Hematopoietic multipotent progenitor cell treated with erythropoietin and hydrocortisone succinate and interleukin-3 and kit ligand, for 17 days (in vitro differentiated cells): Measurements from ENCODE around the gene LHFPL2.

Source experiments
- DNase-seq: peaks from one replicate; pipeline ENCODE4 v3.0.0-alpha.2; 2015; ENCODE audit warnings: low spot score

LHFPL2 gene

DNA sequence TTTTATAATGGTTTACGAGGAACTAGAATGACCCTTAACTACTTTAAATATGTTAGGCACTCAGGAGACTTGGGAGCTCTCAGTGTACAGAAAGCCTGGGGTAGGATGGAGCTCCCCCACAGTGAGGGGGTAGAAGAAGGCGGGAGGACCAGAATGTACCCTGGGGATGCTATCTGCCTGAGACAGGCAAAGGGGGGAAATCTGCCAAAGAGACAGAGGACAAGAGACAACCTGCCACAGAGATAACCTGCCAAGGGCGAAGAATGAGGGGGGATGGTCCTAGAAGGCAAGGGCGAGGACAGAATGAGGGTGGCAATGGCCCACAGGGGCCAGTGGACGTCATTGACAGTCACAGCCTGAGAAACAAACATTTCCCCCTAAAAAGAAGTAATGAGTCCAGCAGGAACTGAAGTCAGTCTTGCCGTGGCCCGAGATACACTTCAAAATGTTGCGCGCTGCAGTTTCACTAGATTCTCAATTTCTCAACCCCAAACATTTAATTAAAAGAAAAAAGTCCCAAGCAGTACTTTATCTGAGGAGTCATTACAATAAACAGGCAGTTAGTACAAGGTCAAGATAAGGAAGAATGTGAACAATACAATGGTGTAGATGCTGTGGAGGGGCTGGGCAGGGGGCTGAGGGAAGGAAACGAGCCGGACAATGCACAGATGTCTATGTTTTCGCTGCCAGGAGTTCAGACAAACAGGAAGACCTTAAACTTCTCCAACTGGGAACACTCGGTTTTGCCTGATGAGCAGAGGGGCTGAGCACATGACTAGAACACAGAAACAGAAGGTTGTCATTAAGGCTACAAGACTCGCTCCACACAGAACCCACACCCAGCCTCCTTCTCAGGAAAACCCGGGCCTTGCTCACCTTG is 125.0 kb downstream of the LHFPL2 start:
- no peak for DNase-seq

- no peak for DNase-seq
Observed at GRCh38 chr5:78522476-78523260, 125.9 kb downstream of the LHFPL2 start.

- DNase-seq: no peak
Observed at GRCh38 chr5:78521455-78521854, 127.1 kb downstream of the LHFPL2 start.

- no peak for DNase-seq
Observed at GRCh38 chr5:78519198-78519941, 129.2 kb downstream of the LHFPL2 start.

DNA sequence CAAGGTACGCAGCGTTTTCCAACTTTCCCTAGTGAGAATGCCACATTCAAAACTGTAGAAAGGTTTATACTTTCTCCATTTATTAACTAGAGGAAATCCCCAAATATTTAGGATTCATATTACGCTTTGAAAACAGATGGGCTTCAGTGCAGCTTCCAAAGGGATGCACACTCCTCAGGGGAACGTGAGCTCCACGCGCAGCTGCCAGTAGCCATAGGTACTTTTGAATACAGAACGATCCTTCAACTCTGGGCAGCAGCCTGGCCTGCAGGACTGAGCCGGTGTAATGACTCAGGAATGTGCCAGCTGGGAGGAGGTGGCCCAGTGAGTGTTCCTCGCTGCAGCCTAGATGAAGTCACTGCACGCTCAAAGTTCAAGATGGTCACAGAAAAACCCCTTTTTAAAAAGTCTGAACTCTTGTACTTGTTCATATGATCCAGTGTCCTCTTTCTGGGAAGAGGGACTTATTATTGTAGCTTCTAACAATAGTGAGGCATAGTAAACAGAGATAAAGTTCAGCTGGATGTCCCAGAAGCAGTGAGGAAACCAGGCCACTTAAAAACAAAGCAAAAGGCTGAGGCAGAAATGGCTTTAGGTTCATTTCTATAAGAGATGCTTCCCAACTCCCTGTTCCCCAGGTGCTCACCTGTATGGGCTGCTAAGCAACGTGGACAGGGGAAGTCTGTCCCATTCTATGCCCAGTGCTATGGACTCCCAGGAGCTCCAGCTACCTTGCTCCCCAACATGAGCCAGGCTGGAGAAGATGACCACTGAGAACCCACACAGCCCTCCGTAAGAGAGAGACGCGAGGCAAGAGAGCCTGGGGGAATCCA is 130.0 kb downstream of the LHFPL2 start:
- DNase-seq: no peak

DNA sequence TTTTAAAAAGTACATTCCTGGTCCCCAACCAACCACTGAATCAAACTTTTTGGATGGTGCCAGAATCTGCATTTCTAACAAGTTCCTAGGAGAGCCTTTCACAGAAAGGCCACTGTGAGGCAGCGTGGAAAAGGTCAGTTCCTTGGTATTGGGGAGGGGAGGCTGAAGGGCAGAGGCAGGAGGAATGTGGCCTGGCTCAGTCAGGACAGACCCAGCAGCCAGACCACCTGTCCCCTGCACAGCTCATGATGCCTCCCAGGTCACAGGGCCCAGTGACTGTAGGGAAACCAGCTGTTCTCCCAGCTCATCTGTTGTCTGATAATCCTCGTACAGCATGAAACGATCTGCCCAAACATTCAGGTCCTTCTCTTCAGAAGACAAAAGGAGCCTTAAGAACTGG is 132.9 kb downstream of the LHFPL2 start:
- no peak for DNase-seq

DNA sequence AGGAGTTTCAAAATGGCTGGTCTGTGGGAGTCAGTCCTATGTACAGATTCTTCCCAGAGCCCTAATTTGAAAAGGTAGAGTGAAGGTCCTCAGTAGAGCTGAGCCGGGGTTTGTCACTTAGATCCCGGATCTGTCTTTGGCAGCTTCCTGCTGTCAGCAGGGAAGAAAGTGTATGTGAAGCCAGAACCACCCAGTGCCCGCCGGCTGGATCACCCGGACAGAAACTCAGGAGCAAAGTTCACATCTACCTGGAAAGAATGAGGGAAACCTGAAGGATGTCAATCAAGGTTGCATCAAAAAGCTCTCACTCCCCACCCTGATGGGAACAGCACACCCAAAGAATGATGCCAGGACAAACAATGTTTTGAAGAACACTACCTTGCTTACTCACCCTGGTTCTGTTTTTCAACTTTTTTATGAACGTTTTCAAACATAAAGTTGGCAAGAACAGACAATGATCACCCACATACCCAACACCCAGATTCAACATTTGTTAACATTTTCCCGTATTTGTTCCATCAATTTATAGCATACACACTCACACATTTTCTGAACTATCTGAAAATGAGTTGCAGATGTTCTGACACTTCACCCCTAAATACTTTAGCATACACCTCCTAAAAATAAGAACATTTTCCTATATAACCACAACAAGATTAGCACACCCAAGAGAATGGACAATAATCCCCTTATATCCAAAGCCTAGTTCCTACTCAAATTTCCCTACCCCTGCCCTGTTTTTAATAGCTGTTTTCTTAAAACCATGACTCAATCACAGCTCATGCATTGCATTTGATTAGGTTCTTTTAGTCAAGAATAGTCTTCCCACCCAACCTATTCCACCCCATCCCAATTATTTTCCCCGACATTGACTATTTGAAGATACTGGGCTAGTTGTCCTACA is 133.9 kb downstream of the LHFPL2 start:
- no peak for DNase-seq

DNA sequence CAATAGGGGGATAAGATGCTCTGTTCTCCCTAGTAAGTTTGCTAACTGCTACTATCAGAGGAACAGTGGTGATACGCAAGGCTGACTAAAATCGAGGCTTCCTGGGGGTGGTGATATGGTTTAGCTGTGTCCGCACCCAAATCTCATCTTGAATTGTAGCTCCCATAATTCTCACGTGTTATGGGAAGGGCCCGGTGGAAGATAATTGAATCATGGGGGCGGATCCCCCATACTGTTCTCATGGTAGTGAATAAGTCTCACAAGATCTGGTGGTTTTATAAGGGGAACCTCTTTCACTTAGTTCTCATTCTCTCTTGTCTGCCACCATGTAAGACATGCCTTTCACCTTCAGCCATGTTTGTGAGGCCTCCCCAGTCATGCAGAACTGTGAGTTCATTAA is 135.1 kb downstream of the LHFPL2 start:
- no peak for DNase-seq

- no peak for DNase-seq
Observed at GRCh38 chr5:78512435-78512834, 136.1 kb downstream of the LHFPL2 start.

- DNase-seq: no peak
Observed at GRCh38 chr5:78511121-78511906, 137.3 kb downstream of the LHFPL2 start.

- peak; percentile 52 for DNase-seq
Observed at GRCh38 chr5:78509884-78510769, 138.4 kb downstream of the LHFPL2 start.

DNA sequence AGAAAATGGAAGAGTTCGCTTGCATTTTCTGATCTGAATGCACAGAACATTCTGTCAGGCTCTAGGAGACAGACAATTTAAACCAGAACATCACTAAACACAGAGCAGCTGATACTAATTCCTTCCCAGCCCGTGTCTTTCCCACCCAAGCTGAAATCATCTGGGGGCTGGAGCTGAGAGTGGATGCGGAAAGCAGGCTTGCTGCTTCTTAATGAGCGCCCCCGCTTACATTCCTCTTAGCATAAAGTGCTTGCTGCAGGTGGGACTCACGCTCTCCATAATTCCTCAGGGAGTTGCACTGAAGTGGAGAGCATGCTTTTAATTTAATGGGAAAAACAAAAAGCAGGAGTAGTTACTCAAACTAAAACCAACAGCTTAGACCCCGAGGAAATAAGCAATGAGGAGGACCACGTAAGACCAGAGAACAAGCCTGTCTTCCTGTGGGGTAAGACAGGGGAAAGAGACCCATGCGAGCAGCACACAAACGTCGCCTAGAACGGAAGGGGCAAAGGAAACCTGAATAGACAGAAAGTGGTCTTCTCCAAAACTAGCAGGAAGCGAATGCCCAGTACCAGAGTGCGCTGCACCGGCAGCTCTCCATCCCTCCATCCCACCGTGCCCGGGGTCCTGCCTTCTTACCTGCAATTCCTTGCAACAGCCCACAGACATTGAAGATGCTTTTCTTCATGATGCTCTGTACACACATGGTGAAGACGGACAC is 139.3 kb downstream of the LHFPL2 start:
- no peak for DNase-seq

- no peak for DNase-seq
Observed at GRCh38 chr5:78508186-78508765, 140.3 kb downstream of the LHFPL2 start.

GRCh38 chr5:78507531-78507930 is 141.0 kb downstream of the LHFPL2 start:
- no peak for DNase-seq

DNA sequence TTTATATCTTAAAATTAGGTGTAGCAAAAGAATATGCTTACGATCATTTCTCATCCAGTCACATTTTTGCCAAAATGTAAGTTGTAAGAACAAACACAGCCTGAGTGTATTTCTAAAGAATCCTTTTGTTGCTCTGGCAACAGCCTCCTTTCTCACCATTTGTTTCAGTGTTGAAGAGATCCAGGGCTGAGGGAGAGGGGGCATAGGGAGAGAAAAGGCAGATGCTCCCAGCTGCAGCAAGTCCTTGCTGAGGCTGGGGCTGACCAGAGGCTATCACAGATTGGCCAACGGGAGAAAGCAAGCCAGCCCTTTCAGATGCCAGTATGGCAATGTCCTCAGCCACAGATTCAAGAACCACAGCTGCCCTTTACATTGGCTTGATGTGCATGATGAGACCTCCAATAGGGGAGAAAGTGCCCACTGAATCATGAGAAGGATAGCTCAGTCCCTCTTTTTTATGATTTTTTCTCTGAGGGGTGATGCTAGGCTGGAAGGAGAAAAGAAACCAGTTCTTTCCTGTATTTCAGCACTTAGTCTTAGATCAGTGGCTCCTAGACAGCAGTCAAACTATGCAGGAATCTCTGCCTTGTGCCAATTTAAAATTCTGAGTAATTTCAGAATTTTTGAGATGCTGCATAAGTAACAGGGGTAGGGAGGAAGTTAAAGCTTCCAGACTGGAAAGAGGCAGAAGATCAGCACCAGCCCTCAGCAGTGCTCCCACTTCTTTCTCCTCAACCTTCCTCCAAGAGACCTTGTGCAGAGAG is 142.1 kb downstream of the LHFPL2 start:
- DNase-seq: no peak

- DNase-seq: no peak
Observed at GRCh38 chr5:78505860-78506259, 142.7 kb downstream of the LHFPL2 start.
